ENCODE data around the gene ETV7.
"Not testable (repeated sequence)": the region's sequence is repeated elsewhere in the genome, so short reads cannot be mapped to it uniquely, and the experiment has no call there.

The ETV7 gene

DNA sequence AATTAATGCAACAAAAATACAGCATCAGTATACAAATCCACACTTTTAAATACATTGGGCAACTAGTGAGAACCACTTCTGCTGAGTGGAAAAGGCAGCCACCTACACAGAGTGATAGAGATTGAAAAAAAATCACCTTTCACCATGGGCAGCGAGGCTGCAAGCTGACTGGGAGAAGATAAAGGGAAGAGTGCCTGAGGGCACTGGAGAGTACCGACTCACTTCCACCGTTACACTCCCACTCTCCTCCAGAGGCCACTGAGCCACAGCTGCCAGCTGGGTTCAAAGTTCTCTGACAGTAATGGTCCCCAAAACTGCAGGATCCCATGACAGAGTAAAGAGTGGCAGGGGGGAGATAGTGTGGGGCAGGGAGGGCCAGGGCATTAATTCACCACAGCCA is 31.1 kb upstream of the ETV7 start:
- no peak overlapping the region for H3K4me3 ChIP-seq (ENCODE audit: low read depth in 1 of 5, low read length in 5 of 5)
- H3K36me3 ChIP-seq (ENCODE audit: control insufficient read depth in 5 of 5, insufficient read depth in 5 of 5, low read length in 5 of 5): no peaks in the 10 kb centered on the region
- no peaks in the 10 kb centered on the region for H3K9me3 ChIP-seq (ENCODE audit: control insufficient read depth in 5 of 5, low read length in 5 of 5)
- peaks cover 6 to 10% (median 7%) of the 10 kb centered on the region in 5 donors for H3K4me1 ChIP-seq (ENCODE audit: control insufficient read depth in 5 of 5, insufficient read depth in 5 of 5, low read length in 5 of 5)
- H3K27ac ChIP-seq (ENCODE audit: low read depth, low read length): no peak overlapping the region
- H3K27me3 ChIP-seq (ENCODE audit: control insufficient read depth in 5 of 5, insufficient read depth in 4 of 5, low read length in 5 of 5): no peaks in the 10 kb centered on the region
- no peak overlapping the region for H3K9ac ChIP-seq (ENCODE audit: low read length in 5 of 5)

DNA sequence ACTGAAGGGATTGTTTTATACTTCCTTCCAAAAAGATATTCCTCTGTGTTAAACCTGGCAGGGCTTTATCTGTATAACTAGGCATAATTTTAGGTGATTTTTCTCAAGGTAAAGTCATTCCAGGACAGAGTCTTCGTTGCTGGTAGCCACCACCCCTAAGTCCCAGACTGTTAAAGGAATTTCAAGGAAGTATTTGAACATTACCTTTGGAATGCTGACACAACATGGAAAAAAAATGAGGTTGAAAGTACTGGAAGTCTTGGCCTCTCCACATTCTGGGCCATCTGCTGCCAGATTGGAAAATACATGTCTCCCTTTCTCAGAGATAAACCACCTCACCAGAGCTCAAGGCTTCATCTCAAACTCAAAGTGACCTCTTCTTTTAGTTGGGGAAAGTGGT is 27.0 kb upstream of the ETV7 start:
- no peaks in the 10 kb centered on the region for H3K4me1 ChIP-seq (ENCODE audit: control insufficient read depth in 5 of 5, insufficient read depth in 5 of 5, low read length in 5 of 5)
- H3K9me3 ChIP-seq (ENCODE audit: control insufficient read depth in 5 of 5, low read length in 5 of 5): peaks cover 0 to 3% (median 0%) of the 10 kb centered on the region in 5 donors
- no peak overlapping the region for H3K27ac ChIP-seq (ENCODE audit: low read depth, low read length)
- H3K9ac ChIP-seq (ENCODE audit: low read length in 5 of 5): no peak overlapping the region
- H3K36me3 ChIP-seq (ENCODE audit: control insufficient read depth in 5 of 5, insufficient read depth in 5 of 5, low read length in 5 of 5): no peaks in the 10 kb centered on the region
- H3K27me3 ChIP-seq (ENCODE audit: control insufficient read depth in 5 of 5, insufficient read depth in 4 of 5, low read length in 5 of 5): no peaks in the 10 kb centered on the region
- H3K4me3 ChIP-seq (ENCODE audit: low read depth in 1 of 5, low read length in 5 of 5): no peak overlapping the region

DNA sequence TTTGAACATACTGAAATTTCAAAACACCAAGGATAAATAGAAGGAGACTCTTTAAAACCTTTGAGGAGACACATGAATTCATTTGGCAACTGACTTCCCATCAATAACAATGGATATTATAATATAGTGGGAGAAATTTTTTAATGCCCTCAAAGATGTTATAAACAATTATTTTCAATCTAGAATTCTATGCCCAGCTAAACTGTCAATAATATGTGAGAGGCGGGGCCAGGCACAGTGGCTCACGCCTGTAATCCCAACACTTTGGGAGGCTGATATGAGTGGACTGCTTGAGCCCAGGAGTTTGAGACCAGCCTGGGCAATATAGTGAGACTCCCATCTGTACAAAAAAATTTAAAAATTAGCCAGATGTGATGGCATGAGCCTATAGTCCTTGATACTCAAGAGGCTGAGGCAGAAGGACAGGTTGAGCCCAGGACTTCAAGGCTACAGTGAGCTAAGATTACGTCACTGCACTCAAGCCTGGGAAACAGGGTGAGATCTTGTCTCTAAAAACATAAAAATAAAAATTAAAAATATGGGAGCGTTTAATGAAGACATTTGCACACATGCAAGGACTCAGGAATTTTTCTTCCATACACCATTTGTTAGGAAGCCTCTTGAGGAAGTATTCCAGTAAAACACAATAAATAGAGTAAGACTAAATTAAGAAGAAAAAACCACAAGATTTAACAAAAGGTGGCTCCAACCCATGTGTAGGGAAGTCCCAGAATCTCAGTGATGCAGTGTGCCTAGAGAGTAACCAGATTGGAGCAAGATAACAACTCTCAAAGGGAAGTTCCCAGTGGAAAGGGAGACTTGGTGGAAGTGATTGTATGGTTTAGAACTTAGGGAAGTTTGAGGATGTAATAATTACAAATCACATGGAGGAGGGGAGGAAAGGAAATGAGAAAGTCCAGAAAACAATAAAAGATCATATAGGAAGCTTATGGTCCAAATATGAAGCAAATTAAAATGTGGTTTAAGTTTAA is 26.3 kb upstream of the ETV7 start:
- H3K27me3 ChIP-seq (ENCODE audit: control insufficient read depth in 5 of 5, insufficient read depth in 4 of 5, low read length in 5 of 5): no peaks in the 10 kb centered on the region
- H3K36me3 ChIP-seq (ENCODE audit: control insufficient read depth in 5 of 5, insufficient read depth in 5 of 5, low read length in 5 of 5): no peaks in the 10 kb centered on the region
- H3K27ac ChIP-seq (ENCODE audit: low read depth, low read length): no peak overlapping the region
- H3K4me1 ChIP-seq (ENCODE audit: control insufficient read depth in 5 of 5, insufficient read depth in 5 of 5, low read length in 5 of 5): no peaks in the 10 kb centered on the region
- no peak overlapping the region for H3K4me3 ChIP-seq (ENCODE audit: low read depth in 1 of 5, low read length in 5 of 5)
- no peak overlapping the region for H3K9ac ChIP-seq (ENCODE audit: low read length in 5 of 5)
- H3K9me3 ChIP-seq (ENCODE audit: control insufficient read depth in 5 of 5, low read length in 5 of 5): peaks cover 0 to 3% (median 0%) of the 10 kb centered on the region in 5 donors

DNA sequence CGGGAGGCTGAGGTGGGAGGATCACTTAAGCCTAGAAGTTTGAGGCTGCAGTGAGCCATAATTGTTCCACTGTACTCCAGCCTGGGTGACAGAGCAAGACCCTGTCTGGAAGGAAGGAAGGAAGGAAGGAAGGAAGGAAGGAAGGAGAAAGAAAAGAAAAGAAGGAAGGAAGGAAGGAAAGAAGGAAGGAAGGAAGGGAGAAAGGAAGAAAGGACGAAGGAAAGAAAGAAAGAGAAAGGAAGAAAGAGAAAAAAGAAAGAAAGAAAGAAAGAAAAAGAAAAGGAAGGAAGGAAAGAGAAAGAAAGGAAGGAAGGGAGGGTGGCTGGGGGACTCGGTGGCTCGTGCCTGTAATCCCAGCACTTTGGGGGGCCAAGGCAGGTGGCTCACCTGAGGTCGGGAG is 22.2 kb upstream of the ETV7 start:
- not testable (repeated sequence) for H3K9me3 ChIP-seq (ENCODE audit: control insufficient read depth in 5 of 5, low read length in 5 of 5); H3K36me3 ChIP-seq (ENCODE audit: control insufficient read depth in 5 of 5, insufficient read depth in 5 of 5, low read length in 5 of 5); H3K9ac ChIP-seq (ENCODE audit: low read length in 5 of 5); H3K27ac ChIP-seq (ENCODE audit: low read depth, low read length); H3K4me1 ChIP-seq (ENCODE audit: control insufficient read depth in 5 of 5, insufficient read depth in 5 of 5, low read length in 5 of 5); H3K4me3 ChIP-seq (ENCODE audit: low read depth in 1 of 5, low read length in 5 of 5); H3K27me3 ChIP-seq (ENCODE audit: control insufficient read depth in 5 of 5, insufficient read depth in 4 of 5, low read length in 5 of 5)

DNA sequence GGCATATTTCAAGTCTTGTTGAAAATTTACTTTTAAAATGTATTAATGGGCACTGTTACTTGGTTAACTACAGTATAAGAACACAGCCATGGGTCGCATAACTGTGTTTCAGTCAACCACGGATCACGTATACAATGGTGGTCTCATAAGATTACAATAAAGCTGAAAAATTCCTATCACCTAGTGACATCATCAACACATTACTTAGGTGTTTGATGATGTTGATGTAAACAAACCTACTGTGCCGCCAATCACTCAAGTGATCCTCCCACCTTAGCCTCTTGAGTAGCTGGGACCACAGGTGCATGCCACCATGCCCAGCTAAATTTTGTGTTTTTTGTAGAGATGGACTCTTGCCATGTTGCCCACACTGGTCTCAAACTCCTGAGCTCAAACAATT is 16.7 kb upstream of the ETV7 start:
- no peaks in the 10 kb centered on the region for H3K27me3 ChIP-seq (ENCODE audit: control insufficient read depth in 5 of 5, insufficient read depth in 4 of 5, low read length in 5 of 5)
- H3K9ac ChIP-seq (ENCODE audit: low read length in 5 of 5): no peak overlapping the region
- H3K27ac ChIP-seq (ENCODE audit: low read depth, low read length): no peak overlapping the region
- no peaks in the 10 kb centered on the region for H3K36me3 ChIP-seq (ENCODE audit: control insufficient read depth in 5 of 5, insufficient read depth in 5 of 5, low read length in 5 of 5)
- H3K4me3 ChIP-seq (ENCODE audit: low read depth in 1 of 5, low read length in 5 of 5): no peak overlapping the region
- H3K9me3 ChIP-seq (ENCODE audit: control insufficient read depth in 5 of 5, low read length in 5 of 5): no peaks in the 10 kb centered on the region
- no peaks in the 10 kb centered on the region for H3K4me1 ChIP-seq (ENCODE audit: control insufficient read depth in 5 of 5, insufficient read depth in 5 of 5, low read length in 5 of 5)

DNA sequence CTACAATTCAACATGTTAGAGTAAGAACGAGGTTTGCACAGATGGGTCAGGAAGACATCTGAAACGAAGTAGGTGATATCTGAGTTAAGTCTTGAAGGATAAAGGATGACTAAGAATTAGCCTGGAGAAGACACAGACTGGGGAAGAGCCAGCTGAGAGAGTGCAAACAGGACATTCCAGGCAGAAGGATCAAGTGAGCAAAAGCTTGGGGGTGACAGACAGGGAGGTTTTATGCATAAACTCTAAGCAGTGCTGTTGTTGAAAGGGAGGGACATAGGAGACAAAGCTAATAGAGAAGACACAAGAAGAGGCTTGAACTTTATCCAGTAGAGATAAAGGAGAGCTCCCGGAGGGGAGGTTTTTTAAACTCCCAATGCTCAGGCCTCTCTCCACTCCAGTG is 15.0 kb upstream of the ETV7 start:
- Histone ChIP-seq H3K27ac (ENCODE audit: low read depth, low read length) (no peak overlapping the region), H3K9ac (ENCODE audit: low read length in 5 of 5) (no peak overlapping the region), H3K9me3 (ENCODE audit: control insufficient read depth in 5 of 5, low read length in 5 of 5) (peaks cover 0 to 3% (median 0%) of the 10 kb centered on the region in 5 donors), H3K27me3 (ENCODE audit: control insufficient read depth in 5 of 5, insufficient read depth in 4 of 5, low read length in 5 of 5) (no peaks in the 10 kb centered on the region), H3K36me3 (ENCODE audit: control insufficient read depth in 5 of 5, insufficient read depth in 5 of 5, low read length in 5 of 5) (no peaks in the 10 kb centered on the region), H3K4me3 (ENCODE audit: low read depth in 1 of 5, low read length in 5 of 5) (no peak overlapping the region), H3K4me1 (ENCODE audit: control insufficient read depth in 5 of 5, insufficient read depth in 5 of 5, low read length in 5 of 5) (no peaks in the 10 kb centered on the region)

DNA sequence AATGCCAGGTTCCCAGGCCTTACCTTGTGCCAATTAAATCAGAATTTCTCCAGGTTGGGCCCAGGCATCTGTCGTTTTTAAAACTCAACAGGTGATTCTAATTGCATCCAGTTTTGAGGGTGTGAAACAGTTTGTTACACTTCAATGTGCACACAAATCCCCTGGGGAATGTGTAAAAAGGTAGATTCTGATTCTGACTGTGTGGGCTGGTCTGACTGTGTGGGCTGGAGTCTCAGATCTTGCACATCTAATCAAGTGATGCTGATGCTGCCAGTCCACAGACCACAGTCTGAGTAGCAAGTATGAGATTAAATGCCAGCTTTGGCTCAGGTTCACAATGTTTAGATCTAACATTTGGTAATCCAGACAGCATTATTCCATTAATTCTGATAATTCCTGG is 12.5 kb upstream of the ETV7 start:
- Histone ChIP-seq H3K9ac (ENCODE audit: low read length in 5 of 5) (no peak overlapping the region), H3K9me3 (ENCODE audit: control insufficient read depth in 5 of 5, low read length in 5 of 5) (peaks cover 0 to 3% (median 0%) of the 10 kb centered on the region in 5 donors), H3K4me1 (ENCODE audit: control insufficient read depth in 5 of 5, insufficient read depth in 5 of 5, low read length in 5 of 5) (no peaks in the 10 kb centered on the region), H3K27me3 (ENCODE audit: control insufficient read depth in 5 of 5, insufficient read depth in 4 of 5, low read length in 5 of 5) (no peaks in the 10 kb centered on the region), H3K4me3 (ENCODE audit: low read depth in 1 of 5, low read length in 5 of 5) (no peak overlapping the region), H3K27ac (ENCODE audit: low read depth, low read length) (no peak overlapping the region), H3K36me3 (ENCODE audit: control insufficient read depth in 5 of 5, insufficient read depth in 5 of 5, low read length in 5 of 5) (no peaks in the 10 kb centered on the region)

GRCh38 chr6:36392621-36393020 is 5.2 kb upstream of the ETV7 start:
- Histone ChIP-seq H3K9me3 (ENCODE audit: control insufficient read depth in 5 of 5, low read length in 5 of 5) (no peaks in the 10 kb centered on the region), H3K27ac (ENCODE audit: low read depth, low read length) (no peak overlapping the region), H3K36me3 (ENCODE audit: control insufficient read depth in 5 of 5, insufficient read depth in 5 of 5, low read length in 5 of 5) (no peaks in the 10 kb centered on the region), H3K27me3 (ENCODE audit: control insufficient read depth in 5 of 5, insufficient read depth in 4 of 5, low read length in 5 of 5) (no peaks in the 10 kb centered on the region), H3K4me3 (ENCODE audit: low read depth in 1 of 5, low read length in 5 of 5) (no peak overlapping the region), H3K4me1 (ENCODE audit: control insufficient read depth in 5 of 5, insufficient read depth in 5 of 5, low read length in 5 of 5) (peaks cover 0 to 7% (median 6%) of the 10 kb centered on the region in 5 donors), H3K9ac (ENCODE audit: low read length in 5 of 5) (no peak overlapping the region)

GRCh38 chr6:36389353-36389752 is 1.9 kb upstream of the ETV7 start:
- Histone ChIP-seq H3K4me3 (ENCODE audit: low read depth in 1 of 5, low read length in 5 of 5) (no peak overlapping the region), H3K9ac (ENCODE audit: low read length in 5 of 5) (no peak overlapping the region), H3K36me3 (ENCODE audit: control insufficient read depth in 5 of 5, insufficient read depth in 5 of 5, low read length in 5 of 5) (no peaks in the 10 kb centered on the region), H3K9me3 (ENCODE audit: control insufficient read depth in 5 of 5, low read length in 5 of 5) (no peaks in the 10 kb centered on the region), H3K4me1 (ENCODE audit: control insufficient read depth in 5 of 5, insufficient read depth in 5 of 5, low read length in 5 of 5) (peaks cover 0 to 25% (median 22%) of the 10 kb centered on the region in 5 donors), H3K27me3 (ENCODE audit: control insufficient read depth in 5 of 5, insufficient read depth in 4 of 5, low read length in 5 of 5) (peaks cover 0 to 9% (median 0%) of the 10 kb centered on the region in 5 donors), H3K27ac (ENCODE audit: low read depth, low read length) (no peak overlapping the region)
